LNCAP (cell line): ENCODE data around the gene STK4.

ENCODE experiments used
- CTCF ChIP-seq: fragments of 450-650 bp; IDR thresholded peaks from 2 replicates; pipeline ENCODE4 v1.5.1; 2017; ENCODE audit warnings: mild to moderate bottlenecking

The STK4 gene

GRCh38 chr20:45114465-45115385 lies 148.4 kb downstream of the STK4 start, which contains the start of gene WFDC5:
WFDC5 (minus strand) TSS chr20:45115174; CDS start chr20:45115083, 91 bp downstream.
- TF ChIP-seq CTCF = no peak

- no peak for TF ChIP-seq CTCF
These were observed 149.1 kb downstream of the STK4 start for GRCh38 chr20:45115386-45115774.

- no peak for TF ChIP-seq CTCF
These were observed 149.5 kb downstream of the STK4 start for GRCh38 chr20:45115829-45116228.

GRCh38 chr20:45117581-45117980 lies 151.3 kb downstream of the STK4 start:
- TF ChIP-seq CTCF = no peak

GRCh38 chr20:45118028-45118427 lies 151.7 kb downstream of the STK4 start:
- peak; percentile 18; the same call in 1 of the 2 replicates for TF ChIP-seq CTCF

- TF ChIP-seq CTCF = no peak
These were observed 153.4 kb downstream of the STK4 start for GRCh38 chr20:45119556-45120266.

GRCh38 chr20:45121388-45121787 lies 155.1 kb downstream of the STK4 start:
- TF ChIP-seq CTCF = no peak
